Astrocyte of the spinal cord (primary cell): ENCODE results near the gene SYT5.

Experiments
- DNase-seq: peaks from one replicate; pipeline ENCODE4 v3.0.0; 2011; ENCODE audit warnings: low read depth, low spot score
- H3K4me3 ChIP-seq: 2 replicates; pipeline ENCODE4 v1.5.1; 2011; ENCODE audit warnings: low read depth, mild to moderate bottlenecking, low read length, moderate library complexity
- in situ Hi-C: cut with HindIII; loops from 2 replicates; pipeline ENCODE4 v1.10.0; 2017; ENCODE audit warnings: low sequenced_read_pairs
- TF ChIP-seq, protein P1 (sequence below): IDR thresholded peaks from 2 replicates; pipeline ENCODE4 v1.5.1; 2012; ENCODE audit warnings: low read depth, mild to moderate bottlenecking, low read length, inconsistent platforms

SYT5 gene

DNA sequence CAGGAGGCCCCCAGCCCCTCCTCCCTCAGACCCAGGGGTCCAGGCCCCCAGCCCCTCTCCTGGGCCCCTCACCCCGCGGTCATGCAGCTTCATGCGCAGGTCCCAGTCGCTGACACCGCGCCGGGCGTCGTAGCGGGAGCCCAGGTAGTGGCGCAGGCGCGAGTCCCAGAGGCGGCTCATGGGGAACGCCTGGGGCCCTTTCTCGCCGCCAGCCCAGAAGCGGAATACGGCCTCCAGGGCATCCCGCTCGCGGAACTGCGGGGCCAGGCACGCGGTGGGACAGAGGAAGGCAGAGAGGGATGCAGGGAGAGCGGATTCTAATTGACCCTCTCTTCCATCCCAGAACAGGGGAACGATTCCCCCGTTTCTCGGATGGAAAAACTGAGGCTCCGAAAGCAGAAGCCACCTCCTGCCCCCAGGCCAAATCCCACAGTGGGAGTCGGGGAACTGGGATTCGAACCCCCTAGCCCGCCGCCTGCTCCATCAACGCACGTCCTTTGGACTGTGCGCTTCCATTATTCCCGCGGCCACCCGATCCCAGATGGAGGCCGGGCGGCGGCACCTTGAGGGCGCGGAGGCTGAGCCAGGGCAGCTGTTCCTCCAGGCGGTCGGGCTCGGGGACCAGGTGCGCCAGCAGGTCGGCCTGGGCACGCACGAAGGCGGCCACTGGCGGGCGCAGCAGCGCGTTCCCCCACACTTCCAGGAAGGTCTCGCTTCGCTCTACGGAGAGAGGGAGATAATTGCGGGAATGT lies 18.3 kb downstream of the SYT5 start:
- DNase-seq, result no peak
- TF ChIP-seq, protein P1, sequence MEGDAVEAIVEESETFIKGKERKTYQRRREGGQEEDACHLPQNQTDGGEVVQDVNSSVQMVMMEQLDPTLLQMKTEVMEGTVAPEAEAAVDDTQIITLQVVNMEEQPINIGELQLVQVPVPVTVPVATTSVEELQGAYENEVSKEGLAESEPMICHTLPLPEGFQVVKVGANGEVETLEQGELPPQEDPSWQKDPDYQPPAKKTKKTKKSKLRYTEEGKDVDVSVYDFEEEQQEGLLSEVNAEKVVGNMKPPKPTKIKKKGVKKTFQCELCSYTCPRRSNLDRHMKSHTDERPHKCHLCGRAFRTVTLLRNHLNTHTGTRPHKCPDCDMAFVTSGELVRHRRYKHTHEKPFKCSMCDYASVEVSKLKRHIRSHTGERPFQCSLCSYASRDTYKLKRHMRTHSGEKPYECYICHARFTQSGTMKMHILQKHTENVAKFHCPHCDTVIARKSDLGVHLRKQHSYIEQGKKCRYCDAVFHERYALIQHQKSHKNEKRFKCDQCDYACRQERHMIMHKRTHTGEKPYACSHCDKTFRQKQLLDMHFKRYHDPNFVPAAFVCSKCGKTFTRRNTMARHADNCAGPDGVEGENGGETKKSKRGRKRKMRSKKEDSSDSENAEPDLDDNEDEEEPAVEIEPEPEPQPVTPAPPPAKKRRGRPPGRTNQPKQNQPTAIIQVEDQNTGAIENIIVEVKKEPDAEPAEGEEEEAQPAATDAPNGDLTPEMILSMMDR, result no peak
- in situ Hi-C loops, result no loop called here
- no peak overlapping the region for H3K4me3 ChIP-seq

DNA sequence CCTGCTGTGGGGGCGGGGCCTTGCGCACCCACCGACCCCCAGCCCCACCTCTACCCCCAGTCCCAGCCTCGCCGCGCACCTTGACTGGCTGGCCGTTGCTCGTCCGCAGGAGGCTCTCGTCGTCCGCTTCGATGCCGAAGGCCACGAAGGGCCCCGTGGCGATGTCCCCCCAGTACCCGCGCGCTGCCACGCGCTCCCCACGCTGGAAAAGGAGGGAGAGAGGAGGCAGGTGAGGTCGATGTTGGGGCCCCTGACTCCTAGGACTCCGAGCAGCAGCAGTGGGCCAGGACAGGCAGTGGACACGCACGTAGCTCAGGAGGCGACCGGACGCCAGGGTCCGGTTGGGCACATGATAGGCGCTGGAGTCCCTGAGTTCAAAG lies 19.1 kb downstream of the SYT5 start:
- in situ Hi-C loops, result no loop called here
- H3K4me3 ChIP-seq, result no peak overlapping the region
- TF ChIP-seq, protein P1, result no peak
- DNase-seq, result no peak

DNA sequence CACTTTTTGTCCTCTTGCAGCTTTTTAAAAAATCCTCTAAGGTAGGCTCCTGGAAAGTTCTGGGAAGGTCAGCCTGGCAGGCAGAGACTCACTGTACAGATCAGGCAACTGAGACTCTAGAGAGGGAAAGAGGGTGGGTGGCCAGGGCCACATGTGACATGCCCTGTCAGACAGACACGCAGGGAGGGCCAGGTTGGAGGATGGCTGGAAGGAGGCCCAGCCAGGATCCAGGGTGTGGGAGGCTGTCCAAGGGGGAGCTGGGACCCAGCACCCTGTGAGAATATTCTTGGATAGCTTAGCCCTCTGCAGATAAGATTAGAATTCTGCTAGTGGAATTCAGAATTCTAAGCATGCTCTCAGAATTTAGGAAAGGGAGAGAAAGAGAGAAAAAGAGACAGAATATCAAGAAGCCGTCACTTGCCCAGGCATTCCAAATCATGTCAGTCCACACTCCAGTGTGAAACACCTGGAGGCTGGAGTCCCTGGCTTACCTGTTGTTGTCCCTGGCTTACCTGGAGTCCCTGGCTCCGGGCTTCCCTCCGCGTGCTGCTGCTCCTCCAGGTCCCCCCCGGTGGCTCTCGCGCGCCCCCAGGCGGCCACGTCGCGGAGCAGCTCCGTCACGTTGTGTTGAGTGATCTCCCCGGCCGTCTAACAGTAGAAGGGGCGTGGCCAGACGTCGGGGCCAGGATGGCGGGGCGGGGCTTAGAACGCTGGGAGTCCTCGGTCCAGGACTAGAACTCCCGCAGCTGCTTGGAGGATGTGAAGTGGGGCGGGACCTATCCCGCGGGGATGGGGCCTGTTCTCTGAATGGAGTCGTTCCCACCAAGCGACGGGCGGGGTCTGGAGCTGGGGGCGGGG lies 19.7 kb downstream of the SYT5 start:
- in situ Hi-C loops, result no loop called here
- no peak overlapping the region for H3K4me3 ChIP-seq
- DNase-seq, result peak; percentile 72
- TF ChIP-seq, protein P1, result peak; percentile 92

DNA sequence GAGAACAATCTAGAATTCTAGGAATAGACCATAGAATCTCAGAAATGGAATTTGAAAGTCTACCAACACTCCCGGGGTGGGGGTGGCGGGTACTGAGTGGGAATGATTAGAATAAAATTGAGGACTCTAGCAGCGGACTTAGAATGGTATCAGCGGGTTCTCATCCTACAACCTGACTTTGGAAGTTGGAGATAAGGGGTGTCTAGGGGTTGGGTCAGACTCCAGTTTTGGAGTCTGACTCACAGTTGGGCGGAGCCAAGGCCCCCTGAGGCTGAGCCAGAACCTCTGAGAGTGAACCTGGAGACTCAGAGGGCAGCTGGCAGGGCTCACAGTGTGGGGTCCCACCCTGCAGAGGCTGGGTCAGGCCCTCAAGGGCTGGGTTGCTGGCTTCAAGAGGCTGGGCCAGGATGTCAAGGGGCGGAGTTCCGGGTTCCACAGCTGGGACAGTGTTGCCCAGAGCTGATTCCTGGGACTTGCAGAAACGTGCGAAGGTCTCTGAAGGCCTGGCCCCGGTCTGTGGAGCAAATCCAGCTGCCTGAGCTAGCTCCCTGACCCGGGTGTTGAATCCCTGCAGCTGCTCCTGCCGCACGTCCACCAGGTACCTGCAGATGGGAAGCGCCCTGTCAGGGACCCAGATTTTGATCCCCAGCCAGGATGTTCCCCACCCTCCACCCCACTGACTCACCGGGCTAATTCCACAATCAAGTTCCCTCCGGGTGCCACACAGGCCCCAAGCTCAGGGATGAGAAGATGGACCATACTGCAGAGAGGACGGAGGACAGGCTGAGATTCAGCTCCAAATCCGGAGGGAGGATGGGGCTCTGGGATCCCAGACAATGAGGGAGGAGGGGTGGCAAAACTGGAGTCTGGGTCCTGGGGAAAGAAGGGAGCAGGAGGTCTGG lies 21.0 kb downstream of the SYT5 start:
- no peak overlapping the region for H3K4me3 ChIP-seq
- no peak for DNase-seq
- TF ChIP-seq, protein P1, result no peak
- in situ Hi-C loops, result no loop called here

DNA sequence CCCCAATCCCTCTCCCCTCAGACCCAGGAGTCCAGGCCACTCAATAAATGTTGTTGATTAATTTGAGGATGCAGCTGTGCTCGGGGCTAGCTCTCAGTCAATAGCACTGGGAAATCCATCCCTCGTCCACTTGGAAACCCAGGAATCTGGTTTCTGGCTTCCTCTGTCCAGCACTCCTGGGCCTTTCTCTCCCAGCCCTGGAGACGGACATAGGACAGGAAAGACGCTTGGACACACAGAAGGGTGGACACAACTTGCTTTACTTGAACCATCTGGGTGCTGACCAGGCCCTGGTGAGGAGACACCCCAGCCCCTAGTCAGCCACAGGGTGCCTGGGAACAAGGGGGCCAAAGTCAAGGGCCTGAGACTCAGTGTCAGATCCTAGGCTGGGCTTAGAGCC lies 21.7 kb downstream of the SYT5 start:
- TF ChIP-seq, protein P1, result no peak
- H3K4me3 ChIP-seq, result no peak overlapping the region
- in situ Hi-C loops, result no loop called here
- no peak for DNase-seq
